HG03060 (cell line): ENCODE data around the gene RASGRP2.

Source experiments
- ATAC-seq: cut with Tn5 transposase; IDR thresholded peaks from one replicate; pipeline ENCODE4 v1.9.1; 2021; ENCODE audit warnings: low read depth, moderate number of reproducible peaks; ENCODE audit not compliant: unreplicated experiment

The RASGRP2 gene

GRCh38 chr11:64742087-64742888, 1.7 kb downstream of the RASGRP2 start:
- no peak for ATAC-seq

GRCh38 chr11:64741375-64742086, 2.4 kb downstream of the RASGRP2 start:
- no peak for ATAC-seq

GRCh38 chr11:64739871-64740270, 4.1 kb downstream of the RASGRP2 start:
- no peak for ATAC-seq

- ATAC-seq, result no peak
Measured at GRCh38 chr11:64736654-64737053, 7.3 kb downstream of the RASGRP2 start.

- ATAC-seq, result no peak
Measured at GRCh38 chr11:64735725-64736259, 8.2 kb downstream of the RASGRP2 start.

- ATAC-seq, result no peak
Measured at GRCh38 chr11:64734811-64735724, 8.9 kb downstream of the RASGRP2 start.

GRCh38 chr11:64731601-64732000, 12.3 kb downstream of the RASGRP2 start:
- no peak for ATAC-seq

GRCh38 chr11:64729851-64730382, 14.0 kb downstream of the RASGRP2 start:
- no peak for ATAC-seq

GRCh38 chr11:64728757-64729365, 15.1 kb downstream of the RASGRP2 start:
- no peak for ATAC-seq

- ATAC-seq, result no peak
Measured at GRCh38 chr11:64726867-64727530, 16.9 kb downstream of the RASGRP2 start.

GRCh38 chr11:64726211-64726641, 17.7 kb downstream of the RASGRP2 start:
- no peak for ATAC-seq

- no peak for ATAC-seq
Measured at GRCh38 chr11:64724863-64725532, 18.9 kb downstream of the RASGRP2 start.

GRCh38 chr11:64723907-64724862, 19.8 kb downstream of the RASGRP2 start:
- no peak for ATAC-seq

- ATAC-seq, result no peak
Measured at GRCh38 chr11:64723117-64723906, 20.6 kb downstream of the RASGRP2 start, which contains the start of gene NRXN2. Gene NRXN2, minus strand, starts transcription at chr11:64723197. Its CDS starts 9,498 bp downstream, at chr11:64713699.

GRCh38 chr11:64722141-64723065, 21.5 kb downstream of the RASGRP2 start:
- ATAC-seq, result no peak

GRCh38 chr11:64721359-64721699, 22.6 kb downstream of the RASGRP2 start:
- no peak for ATAC-seq
